Measurements from ENCODE around the gene PGAM2. TPM values are rescaled to one million over a fixed set of nuclear protein-coding genes. Genes with fewer than 3 reads are reported as not detected.

PGAM2 gene
- total RNA-seq, 3 donors from 2014 or later: 0.84 to 1.4 (median 0.96) TPM

- DNase-seq (peak in 1 of 3 donors; percentile 27), ATAC-seq (no peak)
- intact Hi-C loops (cut with DNase I, micrococcal nuclease): no loop called here
- Histone ChIP-seq H3K4me1 (ENCODE audit: low read depth) (peaks cover 9% of the 10 kb centered on the region), H3K9me3 (no peaks in the 10 kb centered on the region), H3K4me3 (no peak overlapping the region), H3K36me3 (ENCODE audit: low read depth) (no peaks in the 10 kb centered on the region)
- TF ChIP-seq CTCF (IDR thresholded peaks at IDR 0.05): no peak
Measured at GRCh38 chr7:44080118-44080517, 14.8 kb upstream of the PGAM2 start.

GRCh38 chr7:44079331-44080021 is 14.1 kb upstream of the PGAM2 start:
- Histone ChIP-seq H3K36me3 (ENCODE audit: low read depth) (no peaks in the 10 kb centered on the region), H3K4me3 (no peak overlapping the region), H3K9me3 (no peaks in the 10 kb centered on the region), H3K4me1 (ENCODE audit: low read depth) (peaks cover 10% of the 10 kb centered on the region)
- no peak for TF ChIP-seq CTCF (IDR thresholded peaks at IDR 0.05)
- intact Hi-C loops (cut with DNase I, micrococcal nuclease): no loop called here
- DNase-seq: peak in 1 of 3 donors; percentile 29
- no peak for ATAC-seq

GRCh38 chr7:44078521-44078920 is 13.2 kb upstream of the PGAM2 start:
- Histone ChIP-seq H3K9me3 (no peaks in the 10 kb centered on the region), H3K36me3 (ENCODE audit: low read depth) (no peaks in the 10 kb centered on the region), H3K4me3 (no peak overlapping the region), H3K4me1 (ENCODE audit: low read depth) (peaks cover 19% of the 10 kb centered on the region)
- DNase-seq (peak in 1 of 3 donors; percentile 21), ATAC-seq (no peak)
- intact Hi-C loops (cut with DNase I, micrococcal nuclease): no loop called here
- TF ChIP-seq CTCF (IDR thresholded peaks at IDR 0.05): no peak

- ATAC-seq: no peak
- no peaks in the 10 kb centered on the region for H3K9me3 ChIP-seq
- no peak for TF ChIP-seq CTCF (IDR thresholded peaks at IDR 0.05)
- no peak overlapping the region for H3K4me3 ChIP-seq
- DNase-seq: no peak
- intact Hi-C loops (cut with DNase I, micrococcal nuclease): no loop called here
- no peaks in the 10 kb centered on the region for H3K36me3 ChIP-seq (ENCODE audit: low read depth)
- peaks cover 28% of the 10 kb centered on the region for H3K4me1 ChIP-seq (ENCODE audit: low read depth)
Measured at GRCh38 chr7:44077681-44078091, 12.3 kb upstream of the PGAM2 start.

GRCh38 chr7:44077061-44077460 is 11.7 kb upstream of the PGAM2 start:
- no peak for TF ChIP-seq CTCF (IDR thresholded peaks at IDR 0.05)
- intact Hi-C loops (cut with DNase I, micrococcal nuclease): no loop called here
- peaks cover 34% of the 10 kb centered on the region for H3K4me1 ChIP-seq (ENCODE audit: low read depth)
- no peak overlapping the region for H3K4me3 ChIP-seq
- DNase-seq (no peak), ATAC-seq (no peak)
- H3K36me3 ChIP-seq (ENCODE audit: low read depth): no peaks in the 10 kb centered on the region
- no peaks in the 10 kb centered on the region for H3K9me3 ChIP-seq
